KG1 (cell line): ENCODE results near the gene SNAPIN.

Experiments used
- DNase-seq: peaks from one replicate; lab custom pipeline; 2025; lab: John Stamatoyannopoulos, UW

Gene SNAPIN, protein sequence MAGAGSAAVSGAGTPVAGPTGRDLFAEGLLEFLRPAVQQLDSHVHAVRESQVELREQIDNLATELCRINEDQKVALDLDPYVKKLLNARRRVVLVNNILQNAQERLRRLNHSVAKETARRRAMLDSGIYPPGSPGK

DNA sequence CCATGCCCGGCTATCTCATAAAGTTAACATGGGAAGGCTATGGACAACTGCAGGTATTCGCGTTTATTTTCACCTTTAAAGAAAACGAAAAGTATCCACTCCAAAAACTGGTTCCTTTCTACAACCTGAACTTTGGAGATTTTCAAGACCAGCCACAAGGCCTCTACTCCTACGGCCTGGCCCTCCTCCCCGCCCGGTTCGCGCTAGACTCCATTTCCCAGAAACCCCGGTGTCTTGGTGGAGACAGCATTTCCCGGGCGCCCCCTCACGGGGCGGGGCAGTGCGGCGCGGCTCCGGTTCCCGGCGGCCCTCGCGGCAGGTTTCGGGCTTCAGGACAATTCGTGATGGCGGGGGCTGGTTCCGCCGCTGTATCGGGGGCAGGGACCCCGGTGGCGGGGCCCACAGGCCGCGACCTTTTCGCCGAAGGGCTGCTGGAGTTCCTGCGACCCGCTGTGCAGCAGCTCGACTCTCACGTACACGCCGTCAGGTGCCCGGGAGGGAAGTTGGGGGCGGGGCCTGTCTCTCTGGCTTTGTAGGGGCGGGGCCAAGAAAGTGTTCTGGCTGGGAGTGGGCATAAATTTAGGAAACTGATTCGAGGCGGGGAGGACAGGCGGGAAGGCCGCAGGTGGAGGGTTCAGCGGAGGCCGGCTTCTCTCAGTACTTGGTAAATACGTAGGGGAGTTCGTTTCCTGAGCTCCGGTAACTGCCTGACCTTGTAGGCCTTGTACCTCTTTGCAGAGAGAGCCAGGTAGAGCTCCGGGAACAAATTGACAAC, at the start of gene SNAPIN:
TSS of gene SNAPIN (plus strand) at position 304 of the 775 bp plus-strand sequence. CDS start at position 345, 41 bp downstream.
- peak; percentile 83 for DNase-seq

DNA sequence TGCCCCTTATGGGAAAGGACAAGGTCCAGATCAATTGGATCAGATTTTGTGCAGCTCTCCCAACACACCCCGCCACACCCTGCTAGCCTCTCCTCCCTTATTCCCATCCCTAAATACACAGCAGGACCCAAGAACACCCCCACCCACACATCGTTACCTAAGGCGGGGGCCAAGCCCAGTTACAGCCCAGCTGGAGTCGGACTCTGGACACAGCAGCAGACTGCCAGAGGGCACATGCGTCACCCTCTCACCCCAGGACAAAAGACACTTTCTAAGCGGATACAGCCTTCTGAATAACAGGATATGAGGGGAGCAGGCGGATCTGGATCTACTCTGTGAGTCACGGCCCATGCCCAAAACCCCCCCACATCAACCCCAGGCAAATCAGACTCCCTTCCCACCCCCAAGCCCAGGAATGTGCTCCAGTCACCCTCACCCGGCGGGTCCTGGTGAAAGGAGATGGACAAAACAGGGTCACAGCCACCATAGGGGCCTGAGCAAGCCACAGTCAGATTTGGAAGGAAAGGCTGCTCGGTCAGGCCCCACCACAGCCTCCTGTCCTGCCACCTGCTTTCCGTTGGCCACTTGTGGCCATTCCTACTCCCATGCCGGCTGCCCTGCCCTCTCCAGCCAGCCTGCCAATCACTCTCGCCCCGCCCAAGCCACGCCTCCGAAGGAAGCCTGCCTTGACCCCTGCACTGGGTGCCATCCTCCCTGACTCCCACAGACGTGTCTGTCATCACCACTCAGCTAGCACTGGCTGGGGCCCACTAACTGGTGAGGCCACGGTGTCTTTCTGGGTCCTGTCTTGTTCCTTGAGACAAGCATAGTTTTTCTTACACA, 49.5 kb upstream of the SNAPIN start:
- no peak for DNase-seq

DNA sequence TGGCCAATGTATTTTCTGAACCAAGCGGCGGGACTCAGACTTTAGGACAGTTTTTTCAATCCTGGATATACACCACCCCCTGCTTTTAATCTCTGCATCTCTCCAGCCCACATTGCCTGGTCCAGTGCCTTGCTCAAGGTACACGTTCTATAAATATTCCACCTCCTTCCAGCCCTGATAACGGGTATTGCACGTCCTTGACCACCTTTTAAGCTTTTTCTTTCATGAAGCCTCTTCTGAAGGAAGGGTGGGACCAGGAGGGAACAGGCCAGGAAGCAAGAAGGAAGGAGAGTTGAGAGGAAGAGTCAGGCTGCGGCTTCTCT, 49.0 kb upstream of the SNAPIN start:
- no peak for DNase-seq

DNA sequence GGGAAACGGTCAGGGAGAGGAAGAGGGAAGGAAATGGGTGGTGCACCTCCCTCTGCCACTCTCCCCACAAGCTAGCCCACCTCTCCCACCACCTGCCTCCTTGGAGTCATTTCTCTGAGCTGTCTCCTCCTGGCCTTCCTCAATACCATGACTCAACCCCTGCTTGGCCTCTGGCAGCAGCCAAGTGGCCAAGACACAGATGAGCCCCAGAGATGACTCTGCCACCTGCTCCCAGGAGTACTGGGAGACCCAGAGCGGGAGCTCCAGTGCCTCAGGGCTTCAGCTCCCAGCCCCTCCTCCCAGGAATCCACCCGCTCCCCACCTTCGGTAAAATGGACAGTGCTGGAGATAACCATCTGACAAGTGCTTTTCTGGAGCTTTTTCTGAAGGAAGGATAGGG, 48.2 kb upstream of the SNAPIN start:
- no peak for DNase-seq

DNA sequence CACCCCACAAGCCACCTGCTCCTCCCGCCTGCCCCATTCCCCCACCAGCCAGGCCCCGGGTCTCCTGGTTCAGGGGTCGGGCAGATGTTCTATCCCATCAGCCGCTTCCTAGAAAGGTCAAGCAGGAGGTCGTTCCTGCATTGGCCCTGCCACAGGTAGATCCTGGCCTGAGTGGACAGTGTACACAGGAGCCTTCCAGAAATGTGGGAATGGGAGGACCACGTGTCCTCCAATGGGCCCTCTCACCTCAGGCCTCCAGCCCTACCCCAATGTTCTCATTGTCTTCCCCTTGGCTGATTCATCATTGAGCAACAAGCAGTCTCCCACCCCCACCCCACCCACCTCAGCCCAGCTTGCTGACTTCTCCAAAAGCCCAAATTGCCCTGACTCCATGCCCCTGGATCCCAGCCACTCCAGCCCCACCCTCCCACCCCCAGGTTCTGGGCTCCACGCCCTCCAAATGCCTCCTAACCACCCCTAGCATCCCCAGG, 47.6 kb upstream of the SNAPIN start:
- no peak for DNase-seq

DNA sequence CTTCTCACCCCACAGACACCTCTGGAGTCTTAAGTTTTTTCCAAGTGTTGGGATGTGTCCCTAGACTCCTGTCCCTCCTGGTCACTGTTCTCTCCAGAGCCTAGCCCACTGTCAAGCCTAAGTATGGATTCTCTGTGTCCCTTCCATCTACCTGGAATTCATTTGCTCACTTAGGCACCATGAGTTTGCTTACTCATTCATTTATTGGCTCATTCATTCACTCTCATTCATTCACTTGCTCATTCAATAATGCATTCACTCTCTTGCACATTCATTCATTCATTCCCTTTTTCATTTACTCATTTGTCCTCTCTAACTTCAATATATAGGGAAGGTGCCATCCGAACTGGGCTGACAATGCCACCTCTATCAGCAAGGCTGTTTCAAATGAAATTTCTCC, 47.1 kb upstream of the SNAPIN start:
- no peak for DNase-seq

DNA sequence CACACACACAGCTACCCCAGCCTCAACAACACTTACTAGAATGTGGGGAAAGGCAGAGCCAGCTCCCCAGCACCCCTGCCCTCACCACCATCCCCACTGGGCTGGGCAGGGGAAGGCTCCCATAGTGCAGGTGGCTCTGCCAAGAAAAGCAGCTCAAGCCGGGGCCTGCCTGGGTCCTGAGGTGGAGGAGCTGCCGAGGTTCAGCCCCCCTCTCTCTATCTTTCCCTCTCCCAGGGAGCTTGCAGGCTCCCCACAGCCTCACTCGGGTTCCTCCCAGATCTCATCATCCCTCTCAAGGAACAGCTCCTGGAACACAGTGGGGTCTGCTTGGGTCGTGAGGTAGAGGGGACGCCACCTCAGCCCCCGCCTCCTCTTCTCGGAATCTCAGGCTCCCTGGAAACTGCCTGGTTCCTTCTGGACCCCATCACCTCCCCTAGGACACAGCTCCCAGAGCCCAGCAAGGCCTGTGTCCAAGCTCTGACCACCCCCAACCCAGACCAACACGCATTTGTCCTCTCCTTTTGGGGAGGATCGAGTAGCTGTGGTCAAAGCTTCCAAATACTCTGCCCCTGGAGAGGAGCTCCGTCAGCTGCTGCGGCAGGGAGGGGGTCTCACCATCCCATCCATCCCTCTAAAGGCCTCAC, 46.3 kb upstream of the SNAPIN start:
- no peak for DNase-seq

DNA sequence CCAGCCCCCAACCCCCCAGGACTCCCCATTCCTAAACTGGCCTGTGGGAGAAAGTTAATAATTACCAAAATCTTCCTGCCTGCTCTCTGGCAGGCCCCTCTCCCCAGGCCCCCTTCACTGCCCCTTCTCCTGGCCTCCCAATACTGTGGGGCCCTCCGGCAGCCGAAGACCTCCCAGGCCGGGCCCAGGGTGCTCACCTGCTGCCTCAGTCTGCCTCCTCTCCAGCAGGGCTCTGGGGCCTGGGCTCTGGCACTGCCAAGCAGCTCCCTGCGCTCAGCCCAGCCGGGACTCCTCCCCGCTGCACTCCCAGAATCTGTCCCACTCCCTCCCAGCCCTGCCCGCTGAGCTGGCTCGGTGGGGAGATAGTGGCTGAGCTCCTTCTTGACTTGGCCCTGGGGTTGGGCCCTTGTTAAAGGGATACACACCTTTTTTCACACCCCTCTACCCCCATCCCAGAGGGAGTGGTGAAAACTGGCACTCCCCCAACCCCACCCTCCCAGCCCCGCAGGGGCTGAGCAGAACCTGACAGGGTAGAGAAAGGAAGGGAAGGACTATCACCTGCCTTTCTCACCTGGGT, 45.7 kb upstream of the SNAPIN start, which contains the start of gene S100A16:
TSS of gene S100A16 (minus strand) at position 383 of the 577 bp plus-strand sequence. CDS start 4,986 bp downstream, outside the sequence.
- DNase-seq, result no peak

DNA sequence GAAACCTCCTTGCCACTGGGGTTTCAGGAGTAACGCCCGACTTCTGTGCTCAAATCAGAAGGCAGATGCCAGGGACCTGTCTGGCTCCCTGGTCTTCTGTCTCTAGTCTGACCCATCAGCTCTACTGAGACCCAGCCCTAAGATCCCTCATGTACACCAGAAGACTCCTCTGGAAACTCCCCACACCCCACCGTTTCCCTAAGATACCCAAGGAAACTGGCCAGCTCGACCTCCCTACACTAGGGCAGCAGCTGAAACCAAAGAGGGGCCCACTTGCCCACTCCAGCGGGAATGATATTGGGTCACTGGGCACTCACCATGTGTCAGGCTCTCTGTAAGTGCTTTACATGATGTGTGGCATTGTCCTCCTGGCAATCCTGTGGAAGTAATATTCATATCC, 45.1 kb upstream of the SNAPIN start:
- DNase-seq, result no peak

DNA sequence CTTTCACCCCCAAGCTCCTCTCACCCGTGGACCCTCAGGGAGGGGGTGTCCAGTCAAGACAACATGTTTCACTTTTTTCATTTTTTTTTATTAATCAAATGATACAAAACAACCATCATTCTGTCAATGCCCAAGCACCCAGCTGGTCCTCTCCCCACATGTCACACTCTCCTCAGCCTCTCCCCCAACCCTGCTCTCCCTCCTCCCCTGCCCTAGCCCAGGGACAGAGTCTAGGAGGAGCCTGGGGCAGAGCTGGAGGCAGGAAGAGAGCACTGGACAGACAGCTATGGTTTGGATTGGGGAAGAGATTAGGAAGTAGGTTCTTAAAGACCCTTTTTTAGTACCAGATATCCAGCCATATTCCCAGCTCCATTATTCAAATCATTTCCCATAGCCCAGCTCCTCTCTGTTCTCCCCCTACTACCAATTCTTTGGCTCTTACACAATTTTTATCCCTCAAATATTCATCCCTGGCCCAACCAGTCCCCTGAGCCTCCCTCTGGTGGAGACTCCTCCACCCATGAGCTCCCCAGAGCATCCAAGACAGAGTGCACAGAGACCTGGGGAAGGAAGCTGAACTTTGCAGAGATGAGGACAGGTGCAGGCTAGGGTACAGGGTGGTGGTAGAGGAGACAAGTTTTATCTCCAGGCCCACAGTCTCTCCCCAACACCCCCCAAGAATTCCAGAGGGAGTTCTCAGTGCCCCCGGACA, 44.2 kb upstream of the SNAPIN start:
- no peak for DNase-seq

DNA sequence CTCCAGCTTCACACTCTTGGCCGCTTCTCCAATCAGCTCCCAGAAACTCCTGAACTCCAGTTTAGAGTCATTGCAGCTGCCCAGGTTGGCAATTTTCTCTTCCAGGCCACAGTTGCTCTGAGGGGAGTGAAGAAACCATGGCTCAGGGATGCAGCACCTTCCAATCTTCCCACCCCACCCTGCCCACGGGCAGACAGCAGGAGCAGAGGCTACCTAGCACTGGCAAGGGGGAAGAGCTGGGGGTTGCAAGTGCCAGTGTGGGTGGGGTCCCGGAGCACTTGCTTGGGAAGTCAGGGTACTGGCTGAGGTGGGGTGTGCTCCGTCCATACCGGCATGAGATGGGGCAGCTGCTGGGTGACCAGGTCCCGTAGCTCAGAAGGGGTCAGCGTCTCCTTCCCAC, 43.6 kb upstream of the SNAPIN start:
- no peak for DNase-seq

DNA sequence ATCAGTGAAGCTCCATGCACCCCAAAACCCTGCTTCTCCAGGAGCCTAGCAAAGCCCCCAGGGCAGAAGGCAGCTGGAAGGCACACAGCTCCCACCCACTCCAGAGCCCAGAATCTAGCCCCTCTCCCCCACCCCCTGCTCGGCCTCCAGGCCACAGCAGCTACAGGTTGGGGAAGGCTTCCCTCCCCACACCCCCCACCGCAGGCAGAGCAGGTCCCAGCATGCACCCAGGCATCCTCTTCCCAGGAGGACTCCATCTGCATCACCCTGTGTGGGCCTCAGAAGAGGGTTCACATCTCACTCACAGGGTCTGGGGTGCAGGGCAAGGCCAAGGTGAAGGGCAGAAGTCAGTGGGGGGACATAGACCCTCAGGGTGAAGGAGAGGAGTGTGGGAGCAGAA, 43.1 kb upstream of the SNAPIN start:
- DNase-seq, result no peak

DNA sequence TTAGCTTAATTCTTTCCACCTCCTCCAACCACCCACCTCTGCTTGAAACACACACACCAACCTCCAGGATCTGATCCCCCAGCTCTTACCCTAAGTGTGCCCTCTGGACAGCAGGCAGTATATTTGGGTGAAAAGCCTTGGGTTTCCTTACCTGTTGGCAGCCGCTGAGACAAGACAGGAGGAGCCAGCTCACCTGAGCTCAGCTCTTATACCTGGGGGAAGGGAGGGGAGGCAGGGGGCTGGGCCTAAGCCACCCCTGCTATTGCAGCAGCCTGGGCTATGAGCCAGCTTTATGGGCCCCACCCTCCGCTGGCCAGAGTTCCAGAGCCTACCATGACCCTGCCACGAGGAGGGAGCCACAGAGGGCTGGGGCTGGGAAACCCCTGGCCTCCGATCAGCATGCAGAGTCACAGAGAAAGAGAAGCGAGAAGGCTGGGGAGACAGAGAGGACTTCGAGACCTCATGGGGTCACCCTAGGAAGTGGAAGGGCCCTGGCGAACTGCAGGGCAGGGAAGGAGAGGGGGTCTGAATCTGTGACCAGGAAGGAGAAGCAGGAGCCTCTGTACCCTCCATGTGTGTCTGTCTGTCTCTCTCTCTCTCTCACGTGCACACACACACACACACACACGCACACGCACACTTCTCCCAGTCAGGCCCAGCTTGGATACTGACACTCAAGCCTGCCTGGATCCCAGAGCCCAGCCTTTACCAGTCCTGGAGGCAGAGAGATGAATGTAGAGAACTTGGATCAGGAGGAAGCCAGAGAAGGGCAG, 42.2 kb upstream of the SNAPIN start, which contains the start of gene S100A14:
TSS of gene S100A14 (minus strand) at position 182 of the 773 bp plus-strand sequence. CDS start 467 bp downstream, outside the sequence.
- DNase-seq, result no peak

DNA sequence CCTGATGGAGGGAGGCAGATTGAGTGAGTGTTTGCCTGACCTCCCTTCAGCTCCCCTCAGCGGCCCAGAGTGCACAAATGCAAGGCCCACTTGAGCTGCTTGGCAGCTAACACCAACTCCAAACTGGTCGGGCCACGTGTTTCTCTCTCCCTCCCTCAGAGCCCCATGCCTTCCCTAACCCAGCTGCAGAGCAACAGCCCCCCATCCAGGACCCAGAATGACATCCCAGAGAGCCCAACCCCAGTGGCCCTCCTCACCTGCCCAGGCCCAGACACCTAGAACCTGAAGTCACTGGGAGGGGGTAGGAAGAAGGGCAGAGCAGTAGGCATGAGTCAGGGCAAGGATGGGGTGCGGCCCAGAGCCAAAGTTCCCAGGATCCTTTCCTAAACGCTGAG, 41.6 kb upstream of the SNAPIN start:
- DNase-seq, result no peak

DNA sequence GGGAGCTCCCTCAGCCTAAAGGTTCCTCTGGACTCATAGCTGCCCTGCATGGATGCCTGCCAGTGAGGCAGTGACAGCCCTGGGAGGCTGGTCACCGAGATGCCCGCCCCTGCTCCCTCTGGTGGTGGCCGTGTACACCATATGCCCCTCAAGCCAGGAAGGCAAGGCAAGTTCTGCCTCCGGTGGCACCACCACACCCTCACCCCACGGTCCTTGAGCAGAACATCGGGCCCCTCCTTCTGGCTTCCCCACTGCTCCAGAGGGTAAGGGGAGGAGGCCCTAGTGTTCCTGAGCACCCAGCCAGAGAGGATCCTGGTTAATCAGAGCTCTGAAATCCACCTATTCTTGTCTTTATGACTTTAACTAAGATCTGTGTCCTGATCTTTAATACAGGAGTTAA, 40.8 kb upstream of the SNAPIN start:
- DNase-seq, result peak; percentile 39

DNA sequence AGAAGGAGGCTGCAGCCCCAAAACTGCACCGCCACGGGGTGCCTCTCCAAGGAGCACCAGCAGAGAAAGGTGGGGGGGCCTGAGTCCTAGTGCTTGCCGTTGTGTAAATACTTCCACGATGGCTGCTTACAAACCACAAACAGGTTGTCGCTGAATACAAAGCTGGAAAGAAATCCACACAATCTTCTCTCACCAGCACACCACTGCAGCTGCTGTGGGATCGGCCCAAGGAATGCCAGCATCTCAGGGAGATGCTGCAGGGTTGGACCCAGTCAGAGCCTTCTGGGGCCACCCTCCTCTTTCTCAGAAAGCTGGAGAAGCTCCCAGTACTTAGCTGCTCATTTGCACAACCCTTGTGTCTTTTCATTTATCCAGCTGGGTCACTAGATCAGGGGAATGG, 39.3 kb upstream of the SNAPIN start:
- no peak for DNase-seq

DNA sequence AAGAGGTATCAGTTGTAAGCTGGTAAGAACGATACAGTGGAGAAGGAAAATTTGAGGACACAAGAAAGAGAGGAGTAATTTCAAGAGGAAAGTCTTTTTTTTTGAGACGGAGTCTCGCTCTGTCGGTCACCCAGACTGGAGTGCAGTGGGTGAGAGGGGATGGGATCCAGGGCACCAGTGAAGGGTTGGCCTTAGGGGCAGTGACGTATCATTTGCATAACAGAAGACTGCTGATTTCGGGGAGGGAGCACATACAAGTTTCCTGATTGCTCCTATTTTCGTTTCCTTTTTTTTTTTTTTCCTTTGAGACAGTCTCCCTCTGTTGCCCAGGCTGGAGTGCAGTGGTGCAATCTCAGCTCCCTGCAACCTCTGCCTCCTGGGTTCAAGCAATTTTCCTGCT, 35.4 kb upstream of the SNAPIN start:
- no peak for DNase-seq

DNA sequence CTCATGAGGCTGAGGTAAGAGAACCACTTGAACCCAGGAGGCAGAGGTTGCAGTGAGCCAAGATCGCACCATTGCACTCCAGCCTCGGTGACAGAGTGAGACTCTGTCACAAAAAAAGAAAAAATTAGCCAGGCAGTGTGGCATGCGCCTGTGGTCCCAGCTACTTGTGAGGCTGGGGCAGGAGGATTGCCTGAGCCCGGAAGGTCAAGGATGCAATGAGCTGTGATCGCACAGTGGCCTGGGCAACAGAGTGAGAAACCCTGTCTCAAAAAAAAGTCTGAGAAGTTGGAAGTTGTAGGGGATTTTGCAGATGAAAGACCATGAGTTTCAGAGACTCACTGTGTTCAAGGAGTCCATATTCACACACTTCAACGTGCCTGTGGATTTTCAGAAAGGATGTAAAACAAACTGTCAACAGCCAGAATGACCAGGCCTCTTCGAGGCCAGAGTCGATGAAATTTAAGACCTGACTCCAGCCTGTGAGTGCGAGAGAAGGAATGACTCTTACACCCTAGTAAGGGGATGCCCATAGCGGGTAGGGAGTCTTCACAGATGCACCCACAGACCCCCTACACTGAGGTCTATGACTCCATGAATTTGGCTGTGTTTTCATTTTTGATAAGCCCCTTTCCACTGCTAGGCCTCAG, 33.4 kb upstream of the SNAPIN start:
- no peak for DNase-seq

DNA sequence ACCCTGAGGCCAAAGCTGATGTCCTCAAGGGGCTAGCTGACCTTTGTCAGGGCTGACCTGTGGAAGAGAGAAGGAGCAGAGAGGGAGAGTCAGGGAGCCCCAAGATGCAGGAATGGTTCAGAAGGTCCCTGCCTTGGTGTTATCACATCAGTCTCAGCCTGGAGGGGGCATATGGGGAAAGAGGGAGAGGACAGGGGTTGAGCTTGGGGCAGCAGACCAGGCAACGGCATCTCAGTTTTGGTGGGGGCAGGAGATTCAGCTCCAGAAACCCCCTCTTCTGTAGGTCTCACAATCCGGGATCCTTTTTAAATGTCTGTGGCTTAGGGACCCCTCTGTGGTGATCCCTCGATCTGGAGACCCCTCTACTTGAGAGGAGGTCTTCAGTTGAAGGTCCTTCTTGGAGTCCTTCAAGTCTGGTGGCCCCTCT, 32.0 kb upstream of the SNAPIN start:
- no peak for DNase-seq
